ENCODE measurements around the gene CDC45. TPM values are rescaled to one million over a fixed set of nuclear protein-coding genes. Genes with fewer than 3 reads are reported as not detected.

CDC45 gene
- total and polyA plus RNA-seq, 2 of the 13 experiments (the other 11 are each of a cell fraction or from before 2014, with no cell fraction given), result 14.4 to 36.3 TPM

DNA sequence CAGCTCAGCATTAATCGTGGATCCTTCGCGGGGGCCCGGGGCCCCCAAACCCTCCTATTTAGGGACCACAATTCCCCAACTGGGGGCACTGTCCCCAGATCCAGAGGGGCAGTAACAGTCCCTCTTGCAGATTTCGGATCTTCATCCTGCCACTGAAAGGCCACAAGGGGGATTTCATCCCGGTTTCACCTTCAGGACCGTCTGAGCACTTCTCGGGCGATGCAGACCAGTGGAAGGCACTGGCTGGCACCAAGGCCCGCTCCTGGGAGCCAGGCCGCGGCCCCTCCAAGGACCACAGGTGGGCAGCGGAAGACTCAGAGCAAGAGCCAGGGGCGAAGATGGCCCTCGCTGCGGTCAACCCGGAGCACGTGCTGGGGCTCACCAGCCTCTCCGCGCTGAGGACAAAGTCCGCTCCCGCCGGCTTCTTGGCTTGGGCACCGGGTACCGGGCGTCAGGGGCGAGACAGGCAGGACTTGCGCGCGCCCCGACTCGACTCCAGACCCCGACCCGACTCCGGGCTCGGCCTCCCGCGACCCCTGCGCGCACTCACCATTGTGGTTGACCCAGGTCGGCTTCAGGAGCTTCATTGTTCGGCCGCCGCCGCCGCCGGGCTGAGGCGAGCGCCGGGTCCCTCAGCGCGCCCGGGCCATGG, 48.7 kb upstream of the CDC45 start (continued):
- TF ChIP-seq, protein P1, sequence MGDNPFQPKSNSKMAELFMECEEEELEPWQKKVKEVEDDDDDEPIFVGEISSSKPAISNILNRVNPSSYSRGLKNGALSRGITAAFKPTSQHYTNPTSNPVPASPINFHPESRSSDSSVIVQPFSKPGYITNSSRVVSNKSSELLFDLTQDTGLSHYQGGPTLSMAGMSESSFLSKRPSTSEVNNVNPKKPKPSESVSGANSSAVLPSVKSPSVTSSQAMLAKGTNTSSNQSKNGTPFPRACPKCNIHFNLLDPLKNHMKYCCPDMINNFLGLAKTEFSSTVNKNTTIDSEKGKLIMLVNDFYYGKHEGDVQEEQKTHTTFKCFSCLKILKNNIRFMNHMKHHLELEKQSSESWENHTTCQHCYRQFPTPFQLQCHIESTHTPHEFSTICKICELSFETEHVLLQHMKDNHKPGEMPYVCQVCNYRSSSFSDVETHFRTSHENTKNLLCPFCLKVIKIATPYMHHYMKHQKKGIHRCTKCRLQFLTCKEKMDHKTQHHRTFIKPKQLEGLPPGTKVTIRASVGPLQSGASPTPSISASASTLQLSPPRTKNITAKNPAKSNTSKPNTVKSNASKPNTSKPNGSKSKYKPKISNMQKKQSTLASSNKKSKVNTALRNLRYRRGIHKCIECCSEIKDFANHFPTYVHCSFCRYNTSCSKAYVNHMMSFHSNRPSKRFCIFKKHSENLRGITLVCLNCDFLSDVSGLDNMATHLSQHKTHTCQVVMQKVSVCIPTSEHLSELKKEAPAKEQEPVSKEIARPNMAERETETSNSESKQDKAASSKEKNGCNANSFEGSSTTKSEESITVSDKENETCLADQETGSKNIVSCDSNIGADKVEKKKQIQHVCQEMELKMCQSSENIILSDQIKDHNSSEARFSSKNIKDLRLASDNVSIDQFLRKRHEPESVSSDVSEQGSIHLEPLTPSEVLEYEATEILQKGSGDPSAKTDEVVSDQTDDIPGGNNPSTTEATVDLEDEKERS (CRISPR knock-in tag; IDR thresholded peaks at IDR 0.05), result peak; percentile 39; the same call in 1 of the 2 replicates
- TF ChIP-seq RBFOX2 (IDR thresholded peaks at IDR 0.05; ENCODE audit: low read depth, low read length) (peak; percentile 80), WIZ (CRISPR knock-in tag; IDR thresholded peaks at IDR 0.05) (no peak), SALL1 (CRISPR knock-in tag; IDR thresholded peaks at IDR 0.05) (peak; percentile 16; the same call in 1 of the 2 replicates), ZSCAN29 (CRISPR knock-in tag; conservative IDR thresholded peaks at IDR 0.05) (no peak), SP140L (CRISPR knock-in tag; IDR thresholded peaks at IDR 0.05; ENCODE audit: borderline replicate concordance) (no peak), ZNF12 (CRISPR knock-in tag; IDR thresholded peaks at IDR 0.05) (no peak), ZNF709 (CRISPR knock-in tag; IDR thresholded peaks at IDR 0.05) (peak; percentile 20; the same call in 1 of the 2 replicates), ZNF20 (CRISPR knock-in tag; IDR thresholded peaks at IDR 0.05) (0 out of 2 replicates have a peak, but pooled peaks have one; percentile 42), CCAR2 (optimal IDR thresholded peaks at IDR 0.05; ENCODE audit: low read depth, low read length) (no peak), BRCA1 (CRISPR knock-in tag; IDR thresholded peaks at IDR 0.05) (no peak), NFIB (CRISPR knock-in tag; IDR thresholded peaks at IDR 0.05; ENCODE audit: borderline replicate concordance) (no peak), CEBPB (IDR thresholded peaks at IDR 0.05; ENCODE audit: borderline replicate concordance, low read depth, low read length) (no peak), ZNF264 (CRISPR knock-in tag; IDR thresholded peaks at IDR 0.05) (no peak), ZNF780A (CRISPR knock-in tag; IDR thresholded peaks at IDR 0.05) (no peak), ZBTB21 (CRISPR knock-in tag; IDR thresholded peaks at IDR 0.05) (no peak), ZFP90 (CRISPR knock-in tag; IDR thresholded peaks at IDR 0.05; ENCODE audit: borderline replicate concordance) (no peak)
- TF ChIP-seq, protein P2, sequence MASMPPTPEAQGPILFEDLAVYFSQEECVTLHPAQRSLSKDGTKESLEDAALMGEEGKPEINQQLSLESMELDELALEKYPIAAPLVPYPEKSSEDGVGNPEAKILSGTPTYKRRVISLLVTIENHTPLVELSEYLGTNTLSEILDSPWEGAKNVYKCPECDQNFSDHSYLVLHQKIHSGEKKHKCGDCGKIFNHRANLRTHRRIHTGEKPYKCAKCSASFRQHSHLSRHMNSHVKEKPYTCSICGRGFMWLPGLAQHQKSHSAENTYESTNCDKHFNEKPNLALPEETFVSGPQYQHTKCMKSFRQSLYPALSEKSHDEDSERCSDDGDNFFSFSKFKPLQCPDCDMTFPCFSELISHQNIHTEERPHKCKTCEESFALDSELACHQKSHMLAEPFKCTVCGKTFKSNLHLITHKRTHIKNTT (CRISPR knock-in tag; IDR thresholded peaks at IDR 0.05), result no peak
- TF ChIP-seq, protein P3, sequence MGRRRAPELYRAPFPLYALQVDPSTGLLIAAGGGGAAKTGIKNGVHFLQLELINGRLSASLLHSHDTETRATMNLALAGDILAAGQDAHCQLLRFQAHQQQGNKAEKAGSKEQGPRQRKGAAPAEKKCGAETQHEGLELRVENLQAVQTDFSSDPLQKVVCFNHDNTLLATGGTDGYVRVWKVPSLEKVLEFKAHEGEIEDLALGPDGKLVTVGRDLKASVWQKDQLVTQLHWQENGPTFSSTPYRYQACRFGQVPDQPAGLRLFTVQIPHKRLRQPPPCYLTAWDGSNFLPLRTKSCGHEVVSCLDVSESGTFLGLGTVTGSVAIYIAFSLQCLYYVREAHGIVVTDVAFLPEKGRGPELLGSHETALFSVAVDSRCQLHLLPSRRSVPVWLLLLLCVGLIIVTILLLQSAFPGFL (CRISPR knock-in tag; IDR thresholded peaks at IDR 0.05), result no peak
- TF ChIP-seq, protein P4, sequence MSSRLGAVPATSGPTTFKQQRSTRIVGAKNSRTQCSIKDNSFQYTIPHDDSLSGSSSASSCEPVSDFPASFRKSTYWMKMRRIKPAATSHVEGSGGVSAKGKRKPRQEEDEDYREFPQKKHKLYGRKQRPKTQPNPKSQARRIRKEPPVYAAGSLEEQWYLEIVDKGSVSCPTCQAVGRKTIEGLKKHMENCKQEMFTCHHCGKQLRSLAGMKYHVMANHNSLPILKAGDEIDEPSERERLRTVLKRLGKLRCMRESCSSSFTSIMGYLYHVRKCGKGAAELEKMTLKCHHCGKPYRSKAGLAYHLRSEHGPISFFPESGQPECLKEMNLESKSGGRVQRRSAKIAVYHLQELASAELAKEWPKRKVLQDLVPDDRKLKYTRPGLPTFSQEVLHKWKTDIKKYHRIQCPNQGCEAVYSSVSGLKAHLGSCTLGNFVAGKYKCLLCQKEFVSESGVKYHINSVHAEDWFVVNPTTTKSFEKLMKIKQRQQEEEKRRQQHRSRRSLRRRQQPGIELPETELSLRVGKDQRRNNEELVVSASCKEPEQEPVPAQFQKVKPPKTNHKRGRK (CRISPR knock-in tag; IDR thresholded peaks at IDR 0.05), result no peak
- TF ChIP-seq, protein P5, sequence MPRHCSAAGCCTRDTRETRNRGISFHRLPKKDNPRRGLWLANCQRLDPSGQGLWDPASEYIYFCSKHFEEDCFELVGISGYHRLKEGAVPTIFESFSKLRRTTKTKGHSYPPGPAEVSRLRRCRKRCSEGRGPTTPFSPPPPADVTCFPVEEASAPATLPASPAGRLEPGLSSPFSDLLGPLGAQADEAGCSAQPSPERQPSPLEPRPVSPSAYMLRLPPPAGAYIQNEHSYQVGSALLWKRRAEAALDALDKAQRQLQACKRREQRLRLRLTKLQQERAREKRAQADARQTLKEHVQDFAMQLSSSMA (CRISPR knock-in tag; IDR thresholded peaks at IDR 0.05), result 0 out of 2 replicates have a peak, but pooled peaks have one; percentile 54

Data from HepG2 (cell line).